ENCODE data around the gene SNAP23.

GRCh38 chr15:42447599-42447998 is 47.8 kb upstream of the SNAP23 start:
- TF ChIP-seq YY1 (IDR thresholded peaks at IDR 0.05; ENCODE audit: insufficient read depth, insufficient read length), result no peak
- no peak for TF ChIP-seq SUZ12 (IDR thresholded peaks at IDR 0.05; ENCODE audit: extremely low read depth, insufficient read depth, insufficient read length)

All from NT2/D1 (cell line).